Spleen (tissue), 7 donors: Measurements from ENCODE around the gene POLD3.

ENCODE experiments used
- POLR2A ChIP-seq, 3 donors: fragments of 450-650 bp; IDR thresholded peaks; one replicate each; pipeline ENCODE4 v1.5.1; 2017; ENCODE audit warnings: antibody characterized with exemption in 3 of 3, mild to moderate bottlenecking in 1 of 3
- POLR2AphosphoS5 ChIP-seq, 3 donors: sonication (generic); formaldehyde crosslinking; IDR thresholded peaks; one replicate each; pipeline ENCODE4 v1.5.1; 2017; ENCODE audit warnings: antibody characterized with exemption in 3 of 3
- TF ChIP-seq, protein P1 (sequence below), 11 experiments: fragments of 200-600 bp in 7 of 11; fragments of 450-650 bp in 4 of 11; sonication (generic) in 4 of 11; IDR thresholded peaks in 8 of 11; conservative IDR thresholded peaks in 3 of 11; 1 replicate in 7 of 11; 2 replicates in 4 of 11; pipeline versions ENCODE4 v1.4.0 to v1.8.0; 2016 to 2021; ENCODE audit warnings: antibody characterized with exemption in 11 of 11, inconsistent platforms in 4 of 11, mild to moderate bottlenecking in 1 of 11
- donor health status: DM: no; HTN: no; CAD: no; lungs with moderate emphysema.
- donor health status: DM: no; HTN: no; CAD: no.
- donor health status: DM: no; HTN: no; CAD: no.

DNA sequence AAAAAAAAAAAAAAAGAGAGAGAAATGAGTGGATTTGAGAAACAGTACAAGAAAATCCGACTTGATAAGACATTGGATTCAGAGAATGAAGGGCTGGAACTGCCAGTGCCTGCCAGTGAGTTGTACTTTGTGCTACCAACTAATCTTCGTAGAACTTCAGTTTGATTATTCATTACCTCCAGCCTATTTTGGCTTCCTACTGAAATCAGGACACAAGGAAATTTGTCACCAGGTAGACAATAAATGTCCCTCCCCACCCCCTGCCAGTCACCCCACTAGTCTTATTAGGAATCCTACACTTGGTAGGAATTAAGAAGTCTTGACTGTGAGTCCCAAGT is 21.4 kb upstream of the POLD3 start:
- TF ChIP-seq, protein P1, sequence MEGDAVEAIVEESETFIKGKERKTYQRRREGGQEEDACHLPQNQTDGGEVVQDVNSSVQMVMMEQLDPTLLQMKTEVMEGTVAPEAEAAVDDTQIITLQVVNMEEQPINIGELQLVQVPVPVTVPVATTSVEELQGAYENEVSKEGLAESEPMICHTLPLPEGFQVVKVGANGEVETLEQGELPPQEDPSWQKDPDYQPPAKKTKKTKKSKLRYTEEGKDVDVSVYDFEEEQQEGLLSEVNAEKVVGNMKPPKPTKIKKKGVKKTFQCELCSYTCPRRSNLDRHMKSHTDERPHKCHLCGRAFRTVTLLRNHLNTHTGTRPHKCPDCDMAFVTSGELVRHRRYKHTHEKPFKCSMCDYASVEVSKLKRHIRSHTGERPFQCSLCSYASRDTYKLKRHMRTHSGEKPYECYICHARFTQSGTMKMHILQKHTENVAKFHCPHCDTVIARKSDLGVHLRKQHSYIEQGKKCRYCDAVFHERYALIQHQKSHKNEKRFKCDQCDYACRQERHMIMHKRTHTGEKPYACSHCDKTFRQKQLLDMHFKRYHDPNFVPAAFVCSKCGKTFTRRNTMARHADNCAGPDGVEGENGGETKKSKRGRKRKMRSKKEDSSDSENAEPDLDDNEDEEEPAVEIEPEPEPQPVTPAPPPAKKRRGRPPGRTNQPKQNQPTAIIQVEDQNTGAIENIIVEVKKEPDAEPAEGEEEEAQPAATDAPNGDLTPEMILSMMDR (IDR thresholded peaks at IDR 0.05 in 8 of 11, conservative IDR thresholded peaks at IDR 0.05 in 3 of 11), result no peak
- TF ChIP-seq POLR2A (IDR thresholded peaks at IDR 0.05), result no peak
- TF ChIP-seq POLR2AphosphoS5 (IDR thresholded peaks at IDR 0.05), result no peak
